Liver (tissue), 9 donors: ENCODE data around the gene ZNF536. TPM values are rescaled to one million over a fixed set of nuclear protein-coding genes. Genes with fewer than 3 reads are reported as not detected.

Experiments
- DNase-seq: peaks from one replicate; pipeline ENCODE4 v3.0.0-alpha.2; 2017; ENCODE audit warnings: low spot score
- H3K27ac ChIP-seq, 2 donors: one replicate each; pipeline ENCODE4 v1.7.0; 2013; ENCODE audit warnings: inconsistent platforms in 2 of 2, low read length in 2 of 2, control low read depth in 1 of 2, low read depth in 1 of 2, mild to moderate bottlenecking in 1 of 2
- H3K27me3 ChIP-seq, 4 donors: one replicate each; pipeline versions ENCODE4 v1.6.1 to v1.7.0; 2013; ENCODE audit warnings: low read length in 3 of 4, inconsistent platforms in 1 of 4, mild to moderate bottlenecking in 1 of 4, moderate library complexity in 1 of 4; ENCODE audit not compliant: control insufficient read depth in 4 of 4, insufficient read depth in 4 of 4
- H3K36me3 ChIP-seq, 4 donors: one replicate each; pipeline versions ENCODE4 v1.6.1 to v1.7.0; 2013; ENCODE audit warnings: low read length in 3 of 4, mild to moderate bottlenecking in 3 of 4, low read depth in 1 of 4, moderate library complexity in 1 of 4; ENCODE audit not compliant: control insufficient read depth in 4 of 4, insufficient read depth in 3 of 4
- H3K4me1 ChIP-seq, 4 donors: one replicate each; pipeline versions ENCODE4 v1.6.1 to v1.7.0; 2013; ENCODE audit warnings: low read length in 3 of 4, mild to moderate bottlenecking in 3 of 4, moderate library complexity in 1 of 4; ENCODE audit not compliant: control insufficient read depth in 4 of 4, insufficient read depth in 4 of 4
- H3K4me3 ChIP-seq, 3 donors: one replicate each; pipeline versions ENCODE4 v1.6.1 to v1.7.0; 2013; ENCODE audit warnings: low read length in 3 of 3, control low read depth in 1 of 3, low read depth in 1 of 3, mild to moderate bottlenecking in 1 of 3
- H3K9ac ChIP-seq, 2 donors: one replicate each; pipeline ENCODE4 v1.7.0; 2013; ENCODE audit warnings: low read length in 2 of 2, mild to moderate bottlenecking in 2 of 2, moderate library complexity in 2 of 2, control low read depth in 1 of 2, low read depth in 1 of 2
- H3K9me3 ChIP-seq, 4 donors: one replicate each; pipeline versions ENCODE4 v1.6.1 to v1.7.0; 2013; ENCODE audit warnings: low read length in 3 of 4; ENCODE audit not compliant: control insufficient read depth in 4 of 4
- CTCF ChIP-seq: fragments of 150-350 bp; IDR thresholded peaks from 2 replicates; pipeline ENCODE4 v1.5.1; 2017; ENCODE audit warnings: improper control_type of control experiment, low read depth, low read length; ENCODE audit not compliant: missing input control
- EGR1 ChIP-seq, 2 donors: IDR thresholded peaks; 2 replicates each; pipeline ENCODE4 v1.6.1; 2016 to 2018; ENCODE audit warnings: antibody characterized with exemption in 2 of 2, low read depth in 2 of 2
- FOXA1 ChIP-seq: IDR thresholded peaks from 2 replicates; pipeline ENCODE4 v1.6.1; 2016; ENCODE audit warnings: antibody characterized with exemption
- FOXA2 ChIP-seq: IDR thresholded peaks from 2 replicates; pipeline ENCODE4 v1.6.1; 2016; ENCODE audit warnings: antibody characterized with exemption
- GABPA ChIP-seq, 2 donors: IDR thresholded peaks in 1 of 2; conservative IDR thresholded peaks in 1 of 2; 2 replicates each; pipeline ENCODE4 v1.6.1; 2016; ENCODE audit warnings: antibody characterized with exemption in 2 of 2, mild to moderate bottlenecking in 1 of 2, moderate library complexity in 1 of 2
- HNF4A ChIP-seq, 2 donors: conservative IDR thresholded peaks; 2 replicates each; pipeline ENCODE4 v1.6.1; 2016; ENCODE audit warnings: antibody characterized with exemption in 2 of 2, mild to moderate bottlenecking in 2 of 2
- JUND ChIP-seq, 2 donors: IDR thresholded peaks; 2 replicates each; pipeline ENCODE4 v1.6.1; 2016; ENCODE audit warnings: antibody characterized with exemption in 2 of 2
- NR2F2 ChIP-seq: IDR thresholded peaks from 2 replicates; pipeline ENCODE4 v1.6.1; 2016; ENCODE audit warnings: antibody characterized with exemption
- RAD21 ChIP-seq, 2 donors: IDR thresholded peaks; 2 replicates each; pipeline ENCODE4 v1.6.1; 2016; ENCODE audit warnings: antibody characterized with exemption in 2 of 2, mild to moderate bottlenecking in 2 of 2
- RXRA ChIP-seq, 2 donors: IDR thresholded peaks; 2 replicates each; pipeline ENCODE4 v1.6.1; 2017 to 2018; ENCODE audit warnings: antibody characterized with exemption in 2 of 2, mild to moderate bottlenecking in 1 of 2
- SP1 ChIP-seq: IDR thresholded peaks from 2 replicates; pipeline ENCODE4 v1.6.1; 2018; ENCODE audit warnings: antibody characterized with exemption, mild to moderate bottlenecking
- TAF1 ChIP-seq: conservative IDR thresholded peaks from 2 replicates; pipeline ENCODE4 v1.6.1; 2016; ENCODE audit warnings: antibody characterized with exemption, mild to moderate bottlenecking
- WGBS: extraction: QIAGEN DNeasy Blood & Tissue Kit; methylation state at CpG from one replicate; pipeline ENCODE4 v1.1.7; 2013; 5-methylcytosine and 5-hydroxymethylcytosine counted together
- polyA plus RNA-seq, 2 donors: library from polyadenylated mRNA; stranded (reverse) in 1 of 2; unstranded in 1 of 2; fragments of 200-250 nt in 1 of 2; fragments of >200 nt in 1 of 2; fragmentation: Nextera tagmentation in 1 of 2; extraction: Ambion mirVana in 1 of 2; gene quantifications; one replicate each; pipeline versions ENCODE4 v1.2.1 to v1.2.3, GENCODE V29; 2013 to 2015
- total RNA-seq, 2 donors: library from RNA; depleted of rRNA; stranded (reverse); fragments of >200 nt; gene quantifications; one replicate each; pipeline ENCODE4 v1.2.3, GENCODE V29; 2014
- TF ChIP-seq, protein P1 (sequence below): IDR thresholded peaks from 2 replicates; pipeline ENCODE4 v1.6.1; 2016; ENCODE audit warnings: antibody characterized with exemption
- TF ChIP-seq, protein P2 (sequence below): IDR thresholded peaks from 2 replicates; pipeline ENCODE4 v1.6.1; 2016; ENCODE audit warnings: antibody characterized with exemption, mild to moderate bottlenecking
- donor health status: healthy.
- donor health status: healthy.
- donor health status: healthy.
- donor health status: healthy.
- donor health status: healthy.

ZNF536 gene
- total and polyA plus RNA-seq, 4 donors, result 0.02 to 0.17 (median 0.08) TPM

DNA sequence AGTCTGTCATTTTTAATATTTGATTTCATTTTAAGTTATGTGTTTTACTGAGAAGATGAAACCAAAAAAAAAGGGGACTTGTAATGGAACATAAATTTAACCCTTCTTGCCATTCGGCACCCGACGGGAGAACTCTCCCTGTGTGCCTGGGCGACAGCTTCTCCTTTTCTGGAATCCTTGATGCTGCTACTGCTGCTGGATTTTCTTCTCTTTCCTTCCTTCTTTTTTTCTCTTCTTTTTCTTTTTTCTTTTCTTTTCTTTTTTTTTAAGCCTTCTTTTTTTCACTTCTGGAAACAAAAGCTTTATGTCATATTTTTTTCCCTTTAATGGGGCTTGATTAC lies 11.1 kb upstream of the ZNF536 start:
- TF ChIP-seq HNF4A (conservative IDR thresholded peaks at IDR 0.05) (no peak), JUND (IDR thresholded peaks at IDR 0.05) (no peak), FOXA1 (no peak), NR2F2 (no peak), RAD21 (IDR thresholded peaks at IDR 0.05) (no peak), CTCF (no peak), SP1 (no peak), FOXA2 (no peak), RXRA (IDR thresholded peaks at IDR 0.05) (no peak), EGR1 (IDR thresholded peaks at IDR 0.05; ENCODE audit: low read depth in 2 of 2) (no peak), GABPA (IDR thresholded peaks at IDR 0.05 in 1 of 2, conservative IDR thresholded peaks at IDR 0.05 in 1 of 2) (no peak)
- TF ChIP-seq, protein P1, sequence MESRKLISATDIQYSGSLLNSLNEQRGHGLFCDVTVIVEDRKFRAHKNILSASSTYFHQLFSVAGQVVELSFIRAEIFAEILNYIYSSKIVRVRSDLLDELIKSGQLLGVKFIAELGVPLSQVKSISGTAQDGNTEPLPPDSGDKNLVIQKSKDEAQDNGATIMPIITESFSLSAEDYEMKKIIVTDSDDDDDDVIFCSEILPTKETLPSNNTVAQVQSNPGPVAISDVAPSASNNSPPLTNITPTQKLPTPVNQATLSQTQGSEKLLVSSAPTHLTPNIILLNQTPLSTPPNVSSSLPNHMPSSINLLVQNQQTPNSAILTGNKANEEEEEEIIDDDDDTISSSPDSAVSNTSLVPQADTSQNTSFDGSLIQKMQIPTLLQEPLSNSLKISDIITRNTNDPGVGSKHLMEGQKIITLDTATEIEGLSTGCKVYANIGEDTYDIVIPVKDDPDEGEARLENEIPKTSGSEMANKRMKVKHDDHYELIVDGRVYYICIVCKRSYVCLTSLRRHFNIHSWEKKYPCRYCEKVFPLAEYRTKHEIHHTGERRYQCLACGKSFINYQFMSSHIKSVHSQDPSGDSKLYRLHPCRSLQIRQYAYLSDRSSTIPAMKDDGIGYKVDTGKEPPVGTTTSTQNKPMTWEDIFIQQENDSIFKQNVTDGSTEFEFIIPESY, result no peak
- TF ChIP-seq, protein P2, sequence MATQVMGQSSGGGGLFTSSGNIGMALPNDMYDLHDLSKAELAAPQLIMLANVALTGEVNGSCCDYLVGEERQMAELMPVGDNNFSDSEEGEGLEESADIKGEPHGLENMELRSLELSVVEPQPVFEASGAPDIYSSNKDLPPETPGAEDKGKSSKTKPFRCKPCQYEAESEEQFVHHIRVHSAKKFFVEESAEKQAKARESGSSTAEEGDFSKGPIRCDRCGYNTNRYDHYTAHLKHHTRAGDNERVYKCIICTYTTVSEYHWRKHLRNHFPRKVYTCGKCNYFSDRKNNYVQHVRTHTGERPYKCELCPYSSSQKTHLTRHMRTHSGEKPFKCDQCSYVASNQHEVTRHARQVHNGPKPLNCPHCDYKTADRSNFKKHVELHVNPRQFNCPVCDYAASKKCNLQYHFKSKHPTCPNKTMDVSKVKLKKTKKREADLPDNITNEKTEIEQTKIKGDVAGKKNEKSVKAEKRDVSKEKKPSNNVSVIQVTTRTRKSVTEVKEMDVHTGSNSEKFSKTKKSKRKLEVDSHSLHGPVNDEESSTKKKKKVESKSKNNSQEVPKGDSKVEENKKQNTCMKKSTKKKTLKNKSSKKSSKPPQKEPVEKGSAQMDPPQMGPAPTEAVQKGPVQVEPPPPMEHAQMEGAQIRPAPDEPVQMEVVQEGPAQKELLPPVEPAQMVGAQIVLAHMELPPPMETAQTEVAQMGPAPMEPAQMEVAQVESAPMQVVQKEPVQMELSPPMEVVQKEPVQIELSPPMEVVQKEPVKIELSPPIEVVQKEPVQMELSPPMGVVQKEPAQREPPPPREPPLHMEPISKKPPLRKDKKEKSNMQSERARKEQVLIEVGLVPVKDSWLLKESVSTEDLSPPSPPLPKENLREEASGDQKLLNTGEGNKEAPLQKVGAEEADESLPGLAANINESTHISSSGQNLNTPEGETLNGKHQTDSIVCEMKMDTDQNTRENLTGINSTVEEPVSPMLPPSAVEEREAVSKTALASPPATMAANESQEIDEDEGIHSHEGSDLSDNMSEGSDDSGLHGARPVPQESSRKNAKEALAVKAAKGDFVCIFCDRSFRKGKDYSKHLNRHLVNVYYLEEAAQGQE, result no peak
- Histone ChIP-seq H3K4me3 (no peak overlapping the region), H3K9ac (no peak overlapping the region), H3K27me3 (peaks cover 0 to 9% (median 2%) of the 10 kb centered on the region in 4 donors), H3K36me3 (no peaks in the 10 kb centered on the region), H3K27ac (no peak overlapping the region), H3K9me3 (no peaks in the 10 kb centered on the region), H3K4me1 (no peaks in the 10 kb centered on the region)
- DNase-seq, result no peak
- WGBS, result 76% methylated on average over 4 of the region's 4 CpGs

GRCh38 chr19:30361721-30362120 lies 10.5 kb upstream of the ZNF536 start:
- TF ChIP-seq JUND (IDR thresholded peaks at IDR 0.05), result no peak
- no peak for TF ChIP-seq TAF1
- TF ChIP-seq RXRA (IDR thresholded peaks at IDR 0.05), result no peak
- WGBS, result 80% methylated on average over 13 of the region's 13 CpGs
- no peak for DNase-seq

More at GRCh38 chr19:30361721-30362120, 10.5 kb upstream of the ZNF536 start:
- H3K36me3 ChIP-seq, result no peaks in the 10 kb centered on the region
- H3K4me1 ChIP-seq, result no peaks in the 10 kb centered on the region
- no peaks in the 10 kb centered on the region for H3K9me3 ChIP-seq
- no peak overlapping the region for H3K9ac ChIP-seq
- peaks cover 0 to 8% (median 2%) of the 10 kb centered on the region in 4 donors for H3K27me3 ChIP-seq
- H3K4me3 ChIP-seq, result no peak overlapping the region
- H3K27ac ChIP-seq, result no peak overlapping the region
